Measurements from ENCODE around the gene UNC80. TPM values are rescaled to one million over a fixed set of nuclear protein-coding genes. Genes with fewer than 3 reads are reported as not detected.

Gene UNC80
- total RNA-seq, 1 donor from 2014 or later: 2.1 TPM

DNA sequence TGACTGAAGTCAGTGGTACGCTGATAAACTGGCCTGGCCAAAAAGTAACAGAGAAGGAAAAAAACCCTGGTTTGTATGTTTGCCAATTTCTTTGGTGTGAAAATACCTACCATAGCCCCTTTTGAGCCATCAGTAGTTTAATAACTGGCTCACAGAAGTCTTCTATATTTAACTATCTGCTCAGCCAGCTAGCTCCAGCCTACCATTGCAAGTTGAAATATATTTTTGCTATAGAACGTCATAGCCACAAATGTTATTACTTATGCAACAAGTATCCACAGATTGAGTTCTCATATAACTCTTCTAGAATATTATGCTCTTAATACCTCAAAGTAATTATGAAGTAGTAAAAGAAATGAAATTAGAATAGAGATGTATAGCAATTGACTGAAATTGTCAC is 256.0 kb downstream of the UNC80 start:
- Histone ChIP-seq H3K36me3 (ENCODE audit: control insufficient read depth in 3 of 3, insufficient read depth in 3 of 3, low read length in 3 of 3) (peaks cover 3 to 19% (median 17%) of the 10 kb centered on the region in 3 donors), H3K4me1 (ENCODE audit: control insufficient read depth in 3 of 3, insufficient read depth in 3 of 3, low read length in 3 of 3) (peaks cover 0 to 3% (median 3%) of the 10 kb centered on the region in 3 donors), H3K9ac (ENCODE audit: low read depth in 1 of 3, low read length in 3 of 3) (no peak overlapping the region), H3K27ac (ENCODE audit: low read depth, low read length) (no peak overlapping the region), H3K27me3 (ENCODE audit: control insufficient read depth in 3 of 3, insufficient read depth in 3 of 3, low read length in 3 of 3) (no peaks in the 10 kb centered on the region), H3K9me3 (ENCODE audit: control insufficient read depth in 3 of 3, low read length in 3 of 3) (no peaks in the 10 kb centered on the region), H3K4me3 (ENCODE audit: low read length in 3 of 3) (no peak overlapping the region)

DNA sequence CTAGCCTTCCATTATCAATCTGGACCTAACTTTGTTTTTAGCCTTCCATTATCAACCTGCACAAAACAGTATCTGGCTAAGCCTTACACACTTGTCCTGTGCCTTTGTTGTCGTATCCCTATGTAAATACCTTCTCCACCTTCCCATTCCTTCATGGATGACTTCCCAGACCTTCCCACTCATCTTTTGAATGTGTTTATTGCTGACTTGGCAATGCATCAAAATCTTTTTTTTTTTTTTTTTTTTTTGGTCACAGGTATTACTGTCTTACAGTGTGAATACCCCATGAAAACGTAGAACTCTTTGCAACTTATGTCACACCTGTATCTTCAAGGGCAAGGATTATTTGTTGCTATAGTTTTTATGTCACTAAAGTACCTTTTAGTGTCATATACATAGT is 256.5 kb downstream of the UNC80 start:
- Histone ChIP-seq H3K4me3 (ENCODE audit: low read length in 3 of 3) (no peak overlapping the region), H3K9me3 (ENCODE audit: control insufficient read depth in 3 of 3, low read length in 3 of 3) (no peaks in the 10 kb centered on the region), H3K27ac (ENCODE audit: low read depth, low read length) (no peak overlapping the region), H3K36me3 (ENCODE audit: control insufficient read depth in 3 of 3, insufficient read depth in 3 of 3, low read length in 3 of 3) (peaks cover 0 to 13% (median 12%) of the 10 kb centered on the region in 3 donors), H3K4me1 (ENCODE audit: control insufficient read depth in 3 of 3, insufficient read depth in 3 of 3, low read length in 3 of 3) (peaks cover 0 to 3% (median 3%) of the 10 kb centered on the region in 3 donors), H3K27me3 (ENCODE audit: control insufficient read depth in 3 of 3, insufficient read depth in 3 of 3, low read length in 3 of 3) (no peaks in the 10 kb centered on the region), H3K9ac (ENCODE audit: low read depth in 1 of 3, low read length in 3 of 3) (no peak overlapping the region)

DNA sequence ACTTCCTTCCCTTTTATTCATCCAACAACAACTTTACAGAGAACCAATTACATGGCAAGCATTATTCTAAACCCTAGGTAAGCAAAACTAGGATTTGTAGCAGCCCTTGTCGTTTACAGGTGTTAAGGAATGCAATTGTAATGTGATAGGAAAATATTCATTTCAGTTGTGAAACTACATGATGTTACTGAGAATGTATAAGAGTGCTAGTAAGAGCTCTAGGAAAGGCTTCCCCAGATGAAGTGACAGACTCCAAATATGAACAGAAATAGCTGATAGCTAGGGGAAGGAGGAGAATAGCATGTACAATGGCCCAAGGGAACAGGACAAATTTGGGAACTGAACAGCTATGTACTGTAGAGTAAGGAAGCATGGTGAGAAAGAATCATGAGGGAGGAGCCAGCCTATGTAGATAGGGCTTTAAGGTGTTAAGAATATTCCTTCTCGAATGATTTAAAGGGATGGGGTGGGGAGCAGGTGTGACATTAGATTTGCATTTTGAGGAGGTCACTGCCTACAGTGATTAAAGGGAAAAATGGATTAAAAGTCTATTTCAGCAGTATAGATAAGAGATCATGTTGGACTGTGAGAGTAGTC is 262.6 kb downstream of the UNC80 start:
- Histone ChIP-seq H3K27ac (ENCODE audit: low read depth, low read length) (no peak overlapping the region), H3K36me3 (ENCODE audit: control insufficient read depth in 3 of 3, insufficient read depth in 3 of 3, low read length in 3 of 3) (no peaks in the 10 kb centered on the region), H3K4me3 (ENCODE audit: low read length in 3 of 3) (no peak overlapping the region), H3K9me3 (ENCODE audit: control insufficient read depth in 3 of 3, low read length in 3 of 3) (no peaks in the 10 kb centered on the region), H3K4me1 (ENCODE audit: control insufficient read depth in 3 of 3, insufficient read depth in 3 of 3, low read length in 3 of 3) (no peaks in the 10 kb centered on the region), H3K9ac (ENCODE audit: low read depth in 1 of 3, low read length in 3 of 3) (no peak overlapping the region), H3K27me3 (ENCODE audit: control insufficient read depth in 3 of 3, insufficient read depth in 3 of 3, low read length in 3 of 3) (no peaks in the 10 kb centered on the region)

DNA sequence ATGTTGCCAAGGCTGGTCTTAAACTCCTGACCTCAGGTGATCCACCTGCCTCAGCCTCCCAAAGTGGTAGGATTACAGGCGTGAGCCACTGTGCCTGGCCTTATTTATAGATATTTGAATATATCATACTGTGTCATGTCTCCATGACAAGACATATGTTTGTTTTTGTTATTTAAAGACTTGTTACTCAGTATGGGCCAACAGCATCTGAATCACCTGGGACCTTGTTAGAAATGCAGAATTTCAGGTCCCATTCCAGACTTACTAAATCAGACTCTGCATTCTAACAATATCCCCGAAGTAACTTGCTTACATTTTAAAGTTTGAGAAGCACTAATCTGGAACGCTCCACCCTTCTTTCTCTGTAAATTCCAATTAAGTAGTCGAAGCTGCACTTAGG is 264.0 kb downstream of the UNC80 start:
- Histone ChIP-seq H3K4me3 (ENCODE audit: low read length in 3 of 3) (no peak overlapping the region), H3K27me3 (ENCODE audit: control insufficient read depth in 3 of 3, insufficient read depth in 3 of 3, low read length in 3 of 3) (no peaks in the 10 kb centered on the region), H3K27ac (ENCODE audit: low read depth, low read length) (no peak overlapping the region), H3K9me3 (ENCODE audit: control insufficient read depth in 3 of 3, low read length in 3 of 3) (no peaks in the 10 kb centered on the region), H3K36me3 (ENCODE audit: control insufficient read depth in 3 of 3, insufficient read depth in 3 of 3, low read length in 3 of 3) (no peaks in the 10 kb centered on the region), H3K9ac (ENCODE audit: low read depth in 1 of 3, low read length in 3 of 3) (no peak overlapping the region), H3K4me1 (ENCODE audit: control insufficient read depth in 3 of 3, insufficient read depth in 3 of 3, low read length in 3 of 3) (no peaks in the 10 kb centered on the region)

DNA sequence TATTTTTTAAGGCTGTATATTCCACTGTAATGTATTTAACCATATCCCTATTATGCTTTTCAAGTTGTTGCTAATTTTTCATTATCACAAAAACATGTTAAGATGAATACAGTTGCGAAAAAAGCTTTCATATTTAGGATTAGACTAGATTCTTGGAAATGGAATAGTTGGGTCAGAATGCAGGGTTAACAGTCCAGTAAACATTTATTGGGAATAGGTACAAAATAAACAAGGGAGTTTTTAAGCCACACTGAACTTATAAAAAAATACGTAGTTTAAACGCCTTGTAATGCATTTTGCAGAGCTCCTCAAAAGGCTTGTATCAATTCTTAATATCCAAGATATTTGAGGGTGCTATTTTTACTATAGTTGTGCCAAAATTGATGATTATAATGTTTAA is 266.4 kb downstream of the UNC80 start:
- Histone ChIP-seq H3K4me1 (ENCODE audit: control insufficient read depth in 3 of 3, insufficient read depth in 3 of 3, low read length in 3 of 3) (no peaks in the 10 kb centered on the region), H3K4me3 (ENCODE audit: low read length in 3 of 3) (no peak overlapping the region), H3K9me3 (ENCODE audit: control insufficient read depth in 3 of 3, low read length in 3 of 3) (no peaks in the 10 kb centered on the region), H3K27ac (ENCODE audit: low read depth, low read length) (no peak overlapping the region), H3K9ac (ENCODE audit: low read depth in 1 of 3, low read length in 3 of 3) (no peak overlapping the region), H3K27me3 (ENCODE audit: control insufficient read depth in 3 of 3, insufficient read depth in 3 of 3, low read length in 3 of 3) (no peaks in the 10 kb centered on the region), H3K36me3 (ENCODE audit: control insufficient read depth in 3 of 3, insufficient read depth in 3 of 3, low read length in 3 of 3) (peaks cover 0 to under 1% (median 0%) of the 10 kb centered on the region in 3 donors)

DNA sequence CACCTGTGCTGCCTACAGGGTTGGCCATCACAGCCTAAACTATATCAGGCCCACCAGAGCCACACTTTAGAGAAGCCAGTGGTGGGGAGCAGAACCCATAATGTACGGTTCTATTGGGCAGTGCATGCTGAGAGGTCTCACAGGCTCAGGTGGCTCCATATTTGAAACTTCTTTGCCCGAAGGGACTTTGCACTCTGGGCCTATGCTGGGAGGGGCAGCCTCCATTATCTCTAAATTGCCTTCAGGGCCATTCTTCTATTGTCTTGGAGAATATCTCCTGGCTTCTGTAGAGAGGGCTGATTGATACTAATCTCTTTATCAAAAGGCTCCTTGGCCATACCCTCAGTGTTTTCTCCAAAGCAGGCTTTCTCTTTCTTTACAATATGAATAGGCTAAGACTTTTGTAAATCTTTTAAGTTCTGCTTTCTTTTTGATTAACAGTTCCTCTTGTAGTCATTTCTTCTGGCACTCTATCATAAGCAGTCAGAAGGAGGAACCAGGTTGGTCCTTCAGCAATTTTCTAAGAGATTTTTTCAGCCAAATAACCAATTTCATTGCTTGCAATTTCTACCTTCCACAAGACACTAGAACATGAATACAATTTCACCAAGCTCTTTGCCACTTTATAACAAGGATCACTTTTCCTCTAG is 275.3 kb downstream of the UNC80 start:
- Histone ChIP-seq H3K27ac (ENCODE audit: low read depth, low read length) (no peak overlapping the region), H3K36me3 (ENCODE audit: control insufficient read depth in 3 of 3, insufficient read depth in 3 of 3, low read length in 3 of 3) (peaks cover 0 to 6% (median 6%) of the 10 kb centered on the region in 3 donors)

More for the DNA sequence above, 275.3 kb downstream of the UNC80 start:
- peaks cover 0 to 5% (median 0%) of the 10 kb centered on the region in 3 donors for H3K4me1 ChIP-seq (ENCODE audit: control insufficient read depth in 3 of 3, insufficient read depth in 3 of 3, low read length in 3 of 3)
- no peak overlapping the region for H3K9ac ChIP-seq (ENCODE audit: low read depth in 1 of 3, low read length in 3 of 3)
- H3K9me3 ChIP-seq (ENCODE audit: control insufficient read depth in 3 of 3, low read length in 3 of 3): peaks cover 0 to 3% (median 0%) of the 10 kb centered on the region in 3 donors
- H3K27me3 ChIP-seq (ENCODE audit: control insufficient read depth in 3 of 3, insufficient read depth in 3 of 3, low read length in 3 of 3): no peaks in the 10 kb centered on the region
- no peak overlapping the region for H3K4me3 ChIP-seq (ENCODE audit: low read length in 3 of 3)

Small RNA genes lying within 50 kb of the gene (small RNA-seq; reads per million reads assigned to genes)
- gene RNA5SP118: not detected

Other genes with a start within 250 kb of the UNC80 start
- 29.7 TPM for gene RPE, start 230.8 kb downstream of the UNC80 start, total RNA-seq